ENCODE results near the gene SQSTM1.

Gene SQSTM1

DNA sequence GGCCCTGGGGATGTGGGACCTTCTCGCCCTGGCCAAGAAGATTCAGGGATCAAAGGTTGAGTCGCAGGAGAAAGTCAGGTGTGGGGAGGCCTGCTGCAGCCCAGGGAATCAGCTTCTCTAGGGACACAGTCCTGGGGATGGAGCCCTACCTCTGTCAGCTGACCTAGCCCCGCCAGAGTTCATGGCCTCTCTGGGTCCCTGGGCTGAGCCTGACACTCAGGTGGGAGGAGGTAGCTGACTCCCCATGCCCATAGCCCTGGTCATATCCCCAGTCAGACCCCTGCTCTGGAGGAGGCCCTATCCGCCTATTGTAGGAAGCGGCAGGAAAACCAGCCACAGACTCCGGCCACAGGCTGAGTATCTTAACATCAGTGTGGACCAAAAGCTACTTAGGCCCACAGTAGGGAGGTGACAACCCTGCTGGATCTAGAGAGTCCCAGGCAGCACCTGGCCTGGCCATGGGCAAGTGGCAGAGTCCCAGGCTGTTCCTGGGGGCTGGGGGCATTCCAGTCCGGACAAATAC, 52.9 kb downstream of the SQSTM1 start:
- H3K27ac ChIP-seq, result no peak overlapping the region
- no peak overlapping the region for H3K4me2 ChIP-seq (ENCODE audit: low read length)
- no peak overlapping the region for H3K9ac ChIP-seq
- H3K36me3 ChIP-seq (ENCODE audit: control insufficient read depth, insufficient read depth, low read length), result no peaks in the 10 kb centered on the region
- no peak overlapping the region for H3K4me3 ChIP-seq (ENCODE audit: low read depth, low read length)
- TF ChIP-seq, protein P1, sequence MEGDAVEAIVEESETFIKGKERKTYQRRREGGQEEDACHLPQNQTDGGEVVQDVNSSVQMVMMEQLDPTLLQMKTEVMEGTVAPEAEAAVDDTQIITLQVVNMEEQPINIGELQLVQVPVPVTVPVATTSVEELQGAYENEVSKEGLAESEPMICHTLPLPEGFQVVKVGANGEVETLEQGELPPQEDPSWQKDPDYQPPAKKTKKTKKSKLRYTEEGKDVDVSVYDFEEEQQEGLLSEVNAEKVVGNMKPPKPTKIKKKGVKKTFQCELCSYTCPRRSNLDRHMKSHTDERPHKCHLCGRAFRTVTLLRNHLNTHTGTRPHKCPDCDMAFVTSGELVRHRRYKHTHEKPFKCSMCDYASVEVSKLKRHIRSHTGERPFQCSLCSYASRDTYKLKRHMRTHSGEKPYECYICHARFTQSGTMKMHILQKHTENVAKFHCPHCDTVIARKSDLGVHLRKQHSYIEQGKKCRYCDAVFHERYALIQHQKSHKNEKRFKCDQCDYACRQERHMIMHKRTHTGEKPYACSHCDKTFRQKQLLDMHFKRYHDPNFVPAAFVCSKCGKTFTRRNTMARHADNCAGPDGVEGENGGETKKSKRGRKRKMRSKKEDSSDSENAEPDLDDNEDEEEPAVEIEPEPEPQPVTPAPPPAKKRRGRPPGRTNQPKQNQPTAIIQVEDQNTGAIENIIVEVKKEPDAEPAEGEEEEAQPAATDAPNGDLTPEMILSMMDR (IDR thresholded peaks at IDR 0.05), result no peak
- H3K9me3 ChIP-seq (ENCODE audit: control insufficient read depth, low read length), result no peaks in the 10 kb centered on the region
- H3K4me1 ChIP-seq, result no peaks in the 10 kb centered on the region
- no peak overlapping the region for H2AFZ ChIP-seq
- H3K27me3 ChIP-seq (ENCODE audit: control insufficient read depth, insufficient read depth, low read length), result no peaks in the 10 kb centered on the region
- no peaks in the 10 kb centered on the region for H3K79me2 ChIP-seq

DNA sequence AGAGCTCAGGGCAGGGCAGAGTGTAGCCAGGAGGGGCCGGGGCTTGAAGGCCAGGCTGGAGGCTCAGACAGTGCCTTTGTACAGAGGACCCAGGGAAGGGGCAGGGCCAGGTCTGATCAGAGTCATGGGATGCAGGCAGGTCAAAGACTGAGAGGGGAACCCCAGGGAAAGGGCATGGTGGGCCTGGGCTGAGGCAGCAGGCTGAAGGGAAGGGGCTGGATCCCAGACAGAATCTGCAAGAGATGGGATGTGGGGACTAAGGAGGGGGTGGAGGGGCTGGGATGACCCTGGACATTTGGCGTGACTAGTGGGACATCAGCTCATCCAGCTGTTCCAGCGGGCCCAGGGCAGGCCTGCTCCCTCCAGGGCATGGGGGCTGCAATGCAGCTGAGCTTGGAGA, 53.4 kb downstream of the SQSTM1 start:
- Histone ChIP-seq H3K4me1 (no peaks in the 10 kb centered on the region), H3K27ac (no peak overlapping the region), H3K4me2 (ENCODE audit: low read length) (no peak overlapping the region), H3K4me3 (ENCODE audit: low read depth, low read length) (no peak overlapping the region), H3K9ac (no peak overlapping the region), H2AFZ (no peak overlapping the region), H3K36me3 (ENCODE audit: control insufficient read depth, insufficient read depth, low read length) (no peaks in the 10 kb centered on the region), H3K27me3 (ENCODE audit: control insufficient read depth, insufficient read depth, low read length) (no peaks in the 10 kb centered on the region), H3K79me2 (no peaks in the 10 kb centered on the region), H3K9me3 (ENCODE audit: control insufficient read depth, low read length) (no peaks in the 10 kb centered on the region)
- TF ChIP-seq, protein P1 (IDR thresholded peaks at IDR 0.05), result no peak

DNA sequence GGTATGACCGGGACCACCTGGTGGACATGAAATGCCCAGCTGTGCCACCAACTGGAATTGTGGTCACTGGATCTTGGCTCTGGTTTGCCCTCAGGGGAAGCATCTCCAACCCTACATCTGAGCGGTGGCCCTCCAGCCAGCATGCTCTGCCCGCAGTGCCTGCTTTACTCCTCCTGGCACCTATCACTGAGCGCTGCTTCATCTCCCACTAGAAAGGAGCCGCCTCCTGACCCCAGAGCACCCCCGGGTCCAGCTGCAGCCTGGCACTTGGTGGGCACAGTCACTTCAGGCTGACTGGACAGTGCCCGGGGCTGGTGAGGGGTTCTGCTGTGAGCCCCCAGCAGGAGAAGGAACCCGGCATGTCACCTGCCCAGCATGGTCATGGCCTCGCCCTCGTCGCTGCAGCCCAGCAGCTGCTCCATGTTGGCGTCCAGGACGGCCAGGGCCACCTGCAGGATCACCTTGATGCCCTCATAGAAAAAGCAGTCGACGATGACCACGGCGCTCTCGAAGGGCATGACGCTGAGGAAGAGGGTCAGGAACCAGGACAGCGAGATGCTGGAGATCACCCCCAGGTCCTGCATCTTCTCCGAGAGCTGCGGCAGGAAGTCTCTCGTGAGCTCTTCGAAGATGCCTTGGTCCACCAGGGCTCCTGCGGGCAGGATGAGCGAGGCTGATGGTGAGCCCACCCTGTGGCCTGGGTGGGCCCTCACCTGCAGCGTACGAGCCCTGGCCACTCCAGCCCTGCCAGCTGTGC, 54.0 kb downstream of the SQSTM1 start:
- no peaks in the 10 kb centered on the region for H3K27me3 ChIP-seq (ENCODE audit: control insufficient read depth, insufficient read depth, low read length)
- H3K79me2 ChIP-seq, result no peaks in the 10 kb centered on the region
- no peak overlapping the region for H3K4me3 ChIP-seq (ENCODE audit: low read depth, low read length)
- no peaks in the 10 kb centered on the region for H3K36me3 ChIP-seq (ENCODE audit: control insufficient read depth, insufficient read depth, low read length)
- no peak overlapping the region for H3K4me2 ChIP-seq (ENCODE audit: low read length)
- H3K9me3 ChIP-seq (ENCODE audit: control insufficient read depth, low read length), result no peaks in the 10 kb centered on the region
- no peaks in the 10 kb centered on the region for H3K4me1 ChIP-seq
- H2AFZ ChIP-seq, result no peak overlapping the region
- H3K27ac ChIP-seq, result no peak overlapping the region
- TF ChIP-seq, protein P1 (IDR thresholded peaks at IDR 0.05), result no peak
- no peak overlapping the region for H3K9ac ChIP-seq

DNA sequence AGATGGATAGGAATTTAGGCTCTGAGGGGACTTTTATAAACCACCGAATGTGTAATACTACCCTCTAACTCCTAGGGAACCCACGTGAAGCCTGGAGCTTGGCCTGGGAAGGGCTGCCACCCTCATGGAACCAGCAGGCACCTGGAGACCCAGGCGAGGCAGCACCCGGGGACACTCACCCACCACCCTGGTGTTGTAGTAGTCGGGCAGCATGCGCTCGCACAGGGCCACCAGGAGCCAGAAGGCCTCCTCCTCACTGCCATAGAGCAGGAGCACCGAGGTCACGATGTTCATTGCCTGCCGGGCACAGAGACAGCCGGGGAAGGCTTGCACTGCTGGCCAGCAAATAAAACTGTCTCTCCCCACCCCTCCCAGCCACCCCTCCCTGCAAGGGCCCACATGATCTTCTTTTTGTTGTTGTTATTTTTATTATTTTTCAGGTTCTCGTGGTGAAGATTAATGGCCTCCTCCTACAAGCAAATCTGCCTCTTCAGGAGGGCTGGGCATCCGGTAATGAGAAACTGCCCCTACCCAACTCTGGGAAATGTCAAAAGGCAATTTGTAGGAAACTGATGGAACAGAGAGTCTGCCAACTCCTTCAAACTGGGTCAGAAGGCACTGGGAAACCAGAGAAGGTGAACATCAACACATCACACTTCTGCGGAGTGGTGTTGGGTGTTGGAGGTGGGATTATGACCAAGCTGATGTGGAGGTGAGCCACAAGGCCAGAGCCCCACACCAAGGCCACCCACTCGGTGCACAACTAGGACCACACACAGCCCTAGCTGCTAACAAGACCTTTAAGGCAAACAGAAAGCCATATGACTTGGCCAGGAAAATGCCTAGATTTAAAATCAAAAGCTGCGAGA, 55.3 kb downstream of the SQSTM1 start:
- Histone ChIP-seq H3K36me3 (ENCODE audit: control insufficient read depth, insufficient read depth, low read length) (no peaks in the 10 kb centered on the region), H3K27ac (no peak overlapping the region), H3K9ac (no peak overlapping the region), H3K9me3 (ENCODE audit: control insufficient read depth, low read length) (no peaks in the 10 kb centered on the region), H3K4me1 (no peaks in the 10 kb centered on the region), H3K4me2 (ENCODE audit: low read length) (no peak overlapping the region), H3K27me3 (ENCODE audit: control insufficient read depth, insufficient read depth, low read length) (no peaks in the 10 kb centered on the region), H3K79me2 (no peaks in the 10 kb centered on the region), H3K4me3 (ENCODE audit: low read depth, low read length) (no peak overlapping the region), H2AFZ (no peak overlapping the region)
- TF ChIP-seq, protein P1 (IDR thresholded peaks at IDR 0.05), result no peak

Data from parathyroid adenoma (tissue), 2 donors.